ENCODE data around the gene ZNF639.
"Not testable (repeated sequence)": the region's sequence is repeated elsewhere in the genome, so short reads cannot be mapped to it uniquely, and the experiment has no call there.

The ZNF639 gene, protein sequence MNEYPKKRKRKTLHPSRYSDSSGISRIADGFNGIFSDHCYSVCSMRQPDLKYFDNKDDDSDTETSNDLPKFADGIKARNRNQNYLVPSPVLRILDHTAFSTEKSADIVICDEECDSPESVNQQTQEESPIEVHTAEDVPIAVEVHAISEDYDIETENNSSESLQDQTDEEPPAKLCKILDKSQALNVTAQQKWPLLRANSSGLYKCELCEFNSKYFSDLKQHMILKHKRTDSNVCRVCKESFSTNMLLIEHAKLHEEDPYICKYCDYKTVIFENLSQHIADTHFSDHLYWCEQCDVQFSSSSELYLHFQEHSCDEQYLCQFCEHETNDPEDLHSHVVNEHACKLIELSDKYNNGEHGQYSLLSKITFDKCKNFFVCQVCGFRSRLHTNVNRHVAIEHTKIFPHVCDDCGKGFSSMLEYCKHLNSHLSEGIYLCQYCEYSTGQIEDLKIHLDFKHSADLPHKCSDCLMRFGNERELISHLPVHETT

DNA sequence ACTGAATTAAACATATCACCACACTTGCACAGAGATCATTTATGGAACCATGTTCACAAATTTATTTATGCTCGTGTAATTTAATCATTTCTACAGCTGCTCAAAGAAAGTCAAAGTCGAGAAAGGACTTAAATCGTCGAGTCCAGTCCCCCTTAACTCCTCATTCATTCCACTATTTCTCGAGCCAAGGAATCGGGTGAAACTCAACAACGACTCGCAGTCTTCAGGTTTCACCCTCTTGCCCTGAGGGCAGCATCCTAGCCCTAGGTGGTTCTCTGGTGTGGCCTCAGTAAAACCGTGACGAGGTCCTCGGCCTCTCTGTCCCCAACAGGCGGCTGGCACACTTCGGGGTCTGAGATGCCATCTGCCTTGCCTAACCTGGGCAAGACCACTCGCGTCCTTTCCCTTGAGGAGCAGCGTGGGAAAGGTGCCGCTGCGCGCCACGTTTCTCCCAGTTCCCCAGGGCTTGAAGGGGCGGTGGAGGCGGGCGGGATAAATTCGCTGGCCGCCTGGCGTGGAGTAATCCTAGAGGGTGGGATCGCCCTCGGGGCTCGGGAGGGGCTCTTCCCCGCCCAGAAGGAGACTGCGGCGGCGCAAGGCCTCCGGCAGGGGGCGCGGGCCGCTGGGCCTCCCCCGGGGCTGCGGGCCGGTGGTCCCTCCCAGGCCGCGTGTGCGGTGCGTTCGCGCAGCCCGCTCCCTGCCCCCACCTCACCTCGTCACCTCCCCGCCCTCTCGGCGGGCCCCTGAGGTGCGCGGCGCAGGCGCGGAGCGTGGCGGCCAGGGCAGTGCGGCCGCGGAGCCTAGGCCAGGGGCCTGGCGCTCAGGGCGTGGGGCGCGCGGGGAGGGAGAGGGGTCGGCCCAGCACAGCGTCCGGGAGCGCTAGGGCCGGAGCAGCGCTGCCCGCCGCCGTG lies at the start of gene ZNF639:
ZNF639 (plus strand) TSS at position 746 of the 911 bp plus-strand sequence. CDS start 5,263 bp downstream, outside the sequence.
- ChIA-PET CTCF (interaction anchor here (0.6 to 11.2 kb wide), 46 partner anchors 8 to 887 kb away, joined by 3 to 347 read pairs (median 7); partner anchors contain the start of genes ACTL6A, MFN1 and ZMAT3), POLR2A (interaction anchor here (0.6 to 1.8 kb wide), 4 partner anchors 25 to 286 kb away, joined by 3 to 6 read pairs (median 4); partner anchors contain the start of genes ACTL6A and MFN1)
- no peak for DNase-seq (ENCODE audit: low read depth, low spot score)
- H3K4me3 ChIP-seq (ENCODE audit: low read depth, low read length) = peak within 1 kb of the TSS; percentile 86
- TF ChIP-seq CTCF (IDR thresholded peaks at IDR 0.05; ENCODE audit: insufficient read depth, low read length, missing control alignments) = peak; percentile 66

- POLR2A ChIA-PET; H3K4me3 ChIP-seq (ENCODE audit: low read depth, low read length); DNase-seq (ENCODE audit: low read depth, low spot score): not testable (repeated sequence)
- CTCF ChIA-PET = interaction anchor here (1.1 to 1.5 kb wide), 2 partner anchors 128 to 176 kb away, joined by 3 read pairs; no protein-coding TSS in a partner anchor
These were observed 48.4 kb upstream of the ZNF639 start for GRCh38 chr3:179274434-179274833.

GRCh38 chr3:179276001-179276400 lies 46.8 kb upstream of the ZNF639 start:
- TF ChIP-seq CTCF (IDR thresholded peaks at IDR 0.05; ENCODE audit: insufficient read depth, low read length, missing control alignments) = no peak
- H3K4me3 ChIP-seq (ENCODE audit: low read depth, low read length) = no peak overlapping the region
- no peak for DNase-seq (ENCODE audit: low read depth, low spot score)
- CTCF ChIA-PET = interaction anchor here (1.2 to 1.4 kb wide), 2 partner anchors 129 to 206 kb away, joined by 3 to 5 read pairs; no protein-coding TSS in a partner anchor
- POLR2A ChIA-PET = no interaction called here

- POLR2A ChIA-PET = no interaction called here
These were observed 46.1 kb upstream of the ZNF639 start for GRCh38 chr3:179276743-179277142.

GRCh38 chr3:179278151-179278550 lies 44.7 kb upstream of the ZNF639 start:
- H3K4me3 ChIP-seq (ENCODE audit: low read depth, low read length) = no peak overlapping the region
- CTCF ChIA-PET = no interaction called here
- DNase-seq (ENCODE audit: low read depth, low spot score) = no peak
- POLR2A ChIA-PET = no interaction called here
- TF ChIP-seq CTCF (IDR thresholded peaks at IDR 0.05; ENCODE audit: insufficient read depth, low read length, missing control alignments) = no peak

More at GRCh38 chr3:179276743-179277142, 46.1 kb upstream of the ZNF639 start:
- no peak overlapping the region for H3K4me3 ChIP-seq (ENCODE audit: low read depth, low read length)
- TF ChIP-seq CTCF (IDR thresholded peaks at IDR 0.05; ENCODE audit: insufficient read depth, low read length, missing control alignments) = no peak
- CTCF ChIA-PET = interaction anchor here (1.2 to 1.4 kb wide), 2 partner anchors 130 to 207 kb away, joined by 3 to 5 read pairs; no protein-coding TSS in a partner anchor
- no peak for DNase-seq (ENCODE audit: low read depth, low spot score)

DNA sequence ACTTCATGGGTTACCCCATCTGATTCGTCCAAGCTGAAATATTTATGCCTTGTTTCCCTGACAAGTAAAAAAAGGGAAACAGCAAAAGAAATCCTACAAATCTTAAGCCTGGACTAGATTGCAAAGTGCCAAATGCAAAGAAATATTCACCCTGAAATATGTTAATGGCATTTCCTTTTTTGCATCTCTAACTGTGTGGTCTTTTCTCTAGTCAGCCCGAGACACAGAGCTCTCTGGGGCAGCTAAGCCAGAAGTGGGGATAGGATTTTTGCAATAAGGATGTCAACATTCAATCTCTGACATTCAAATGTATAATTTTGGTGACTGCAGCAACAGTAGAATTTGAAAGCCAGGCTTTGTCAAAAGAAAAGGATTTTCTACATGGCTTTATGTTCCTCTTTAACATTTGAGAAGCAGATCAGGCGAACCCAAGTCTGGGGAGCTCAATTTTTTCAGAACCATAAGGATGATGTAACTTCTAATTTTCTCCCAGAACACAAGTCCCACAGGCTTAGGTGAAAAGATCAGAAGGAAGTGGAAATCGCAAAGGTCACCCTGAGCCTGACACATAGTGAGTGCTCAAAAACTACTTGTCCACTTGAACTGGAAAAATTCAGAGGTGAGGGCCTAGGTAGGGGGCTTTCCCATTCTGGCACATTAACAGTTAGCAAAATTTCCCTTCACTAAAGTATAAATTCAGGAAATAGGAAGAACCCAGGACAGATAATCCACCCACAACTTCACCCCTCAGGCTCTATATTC lies 43.7 kb upstream of the ZNF639 start:
- POLR2A ChIA-PET = no interaction called here
- CTCF ChIA-PET = interaction anchor here (0.7 to 1.6 kb wide), 4 partner anchors 14 to 174 kb away, joined by 3 read pairs; no protein-coding TSS in a partner anchor
- no peak overlapping the region for H3K4me3 ChIP-seq (ENCODE audit: low read depth, low read length)
- DNase-seq (ENCODE audit: low read depth, low spot score) = no peak
- no peak for TF ChIP-seq CTCF (IDR thresholded peaks at IDR 0.05; ENCODE audit: insufficient read depth, low read length, missing control alignments)

Data from AG04449 (cell line).